K562 (cell line): ENCODE data around the gene PLCB4. TPM values are rescaled to one million over a fixed set of nuclear protein-coding genes. Genes with fewer than 3 reads are reported as not detected.

Experiments
- CBFA2T3 ChIP-seq: fragments of 450-650 bp; IDR thresholded peaks from 2 replicates; pipeline ENCODE4 v1.6.1; 2017
- EP400 ChIP-seq: fragments of 450-650 bp; IDR thresholded peaks from 2 replicates; pipeline ENCODE4 v1.6.1; 2017; ENCODE audit warnings: antibody characterized with exemption, mild to moderate bottlenecking, moderate library complexity
- GTF2E2 ChIP-seq: fragments of 200-800 bp; sonication (Bioruptor generic); IDR thresholded peaks from 2 replicates; pipeline ENCODE4 v1.6.1; 2016; ENCODE audit warnings: missing genetic modification characterization, missing compliant biosample characterization
- HDAC2 ChIP-seq: fragments of 450-650 bp; IDR thresholded peaks from 2 replicates; pipeline ENCODE4 v1.6.1; 2016; ENCODE audit warnings: mild to moderate bottlenecking
- JUN ChIP-seq, 2 experiments: sonication (generic) in 1 of 2; formaldehyde crosslinking in 1 of 2; IDR thresholded peaks; 2 replicates each; pipeline versions ENCODE4 v1.6.1 to v1.8.0; 2012 to 2022; ENCODE audit warnings: borderline replicate concordance in 2 of 2, mild to moderate bottlenecking in 2 of 2, improper control_type of control experiment in 1 of 2, low read depth in 1 of 2, low read length in 1 of 2, missing genetic modification reagents in 1 of 2
- NFE2 ChIP-seq: IDR thresholded peaks from 2 replicates; pipeline ENCODE4 v1.6.1; 2014; ENCODE audit warnings: antibody characterized with exemption, low read depth
- NFYB ChIP-seq: IDR thresholded peaks from 2 replicates; pipeline ENCODE4 v1.6.1; 2011; ENCODE audit warnings: mild to moderate bottlenecking, moderate library complexity; ENCODE audit not compliant: insufficient read length; ENCODE audit errors: extremely low read depth
- YBX1 ChIP-seq: fragments of 450-650 bp; IDR thresholded peaks from 2 replicates; pipeline ENCODE4 v1.7.1; 2016; ENCODE audit warnings: mild to moderate bottlenecking
- polyA plus RNA-seq, 8 experiments: library from polyadenylated mRNA; depleted of rRNA in 4 of 8; stranded (reverse) in 5 of 8; unstranded in 3 of 8; fragments of >200 nt; fragmentation: Nextera tagmentation in 2 of 8; fragmentation: Illumina TruSeq in 1 of 8; extraction: Ambion mirVana in 2 of 8; extraction: Trizol in 1 of 8; gene quantifications; 2 replicates each; pipeline versions ENCODE4 v1.2.1 to v1.2.3, GENCODE V29; 2011 to 2014; ENCODE audit warnings: inconsistent platforms in 1 of 8, missing spikeins in 1 of 8
- total RNA-seq, 7 experiments: library from RNA; depleted of rRNA in 6 of 7; stranded (reverse); fragments of >200 nt in 6 of 7; fragmentation: Illumina TruSeq in 2 of 7; extraction: Trizol in 2 of 7; gene quantifications; 2 replicates each; pipeline versions ENCODE4 v1.2.1 to v1.2.3, GENCODE V29; 2011 to 2021; ENCODE audit warnings: low replicate concordance in 1 of 7
- TF ChIP-seq, protein P1 (sequence below), 3 experiments: fragments of 200-800 bp in 1 of 3; fragments of 250-450 bp in 1 of 3; fragments of 450-650 bp in 1 of 3; sonication (Bioruptor Pico) in 1 of 3; sonication (Bioruptor generic) in 1 of 3; formaldehyde crosslinking in 1 of 3; IDR thresholded peaks; 2 replicates each; pipeline versions ENCODE4 v1.6.1 to v1.8.0; 2016 to 2022; ENCODE audit warnings: mild to moderate bottlenecking in 2 of 3, missing genetic modification characterization in 2 of 3, missing compliant biosample characterization in 1 of 3, moderate library complexity in 1 of 3

The PLCB4 gene
- total and polyA plus RNA-seq, 9 of the 15 experiments (the other 6 are each of a cell fraction or from before 2014, with no cell fraction given): 0.20 to 2.9 (median 0.52) TPM

GRCh38 chr20:9388160-9388812 is 319.4 kb downstream of the PLCB4 start (continued):
- TF ChIP-seq, protein P1, sequence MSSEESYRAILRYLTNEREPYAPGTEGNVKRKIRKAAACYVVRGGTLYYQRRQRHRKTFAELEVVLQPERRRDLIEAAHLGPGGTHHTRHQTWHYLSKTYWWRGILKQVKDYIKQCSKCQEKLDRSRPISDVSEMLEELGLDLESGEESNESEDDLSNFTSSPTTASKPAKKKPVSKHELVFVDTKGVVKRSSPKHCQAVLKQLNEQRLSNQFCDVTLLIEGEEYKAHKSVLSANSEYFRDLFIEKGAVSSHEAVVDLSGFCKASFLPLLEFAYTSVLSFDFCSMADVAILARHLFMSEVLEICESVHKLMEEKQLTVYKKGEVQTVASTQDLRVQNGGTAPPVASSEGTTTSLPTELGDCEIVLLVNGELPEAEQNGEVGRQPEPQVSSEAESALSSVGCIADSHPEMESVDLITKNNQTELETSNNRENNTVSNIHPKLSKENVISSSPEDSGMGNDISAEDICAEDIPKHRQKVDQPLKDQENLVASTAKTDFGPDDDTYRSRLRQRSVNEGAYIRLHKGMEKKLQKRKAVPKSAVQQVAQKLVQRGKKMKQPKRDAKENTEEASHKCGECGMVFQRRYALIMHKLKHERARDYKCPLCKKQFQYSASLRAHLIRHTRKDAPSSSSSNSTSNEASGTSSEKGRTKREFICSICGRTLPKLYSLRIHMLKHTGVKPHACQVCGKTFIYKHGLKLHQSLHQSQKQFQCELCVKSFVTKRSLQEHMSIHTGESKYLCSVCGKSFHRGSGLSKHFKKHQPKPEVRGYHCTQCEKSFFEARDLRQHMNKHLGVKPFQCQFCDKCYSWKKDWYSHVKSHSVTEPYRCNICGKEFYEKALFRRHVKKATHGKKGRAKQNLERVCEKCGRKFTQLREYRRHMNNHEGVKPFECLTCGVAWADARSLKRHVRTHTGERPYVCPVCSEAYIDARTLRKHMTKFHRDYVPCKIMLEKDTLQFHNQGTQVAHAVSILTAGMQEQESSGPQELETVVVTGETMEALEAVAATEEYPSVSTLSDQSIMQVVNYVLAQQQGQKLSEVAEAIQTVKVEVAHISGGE (CRISPR knock-in tag; IDR thresholded peaks at IDR 0.05): no peak
- TF ChIP-seq CBFA2T3 (no peak), NFYB (no peak), EP400 (no peak), HDAC2 (no peak), GTF2E2 (no peak), NFE2 (no peak), JUN (IDR thresholded peaks at IDR 0.05; ENCODE audit: borderline replicate concordance, low read depth, low read length) (no peak), JUN (CRISPR knock-in tag; IDR thresholded peaks at IDR 0.05; ENCODE audit: borderline replicate concordance) (no peak), YBX1 (no peak)
